Inferior parietal cortex (tissue), 1 donor: Measurements from ENCODE around the gene CAPN10.

Experiments
- DNase-seq: peaks from one replicate; pipeline ENCODE4 v3.0.0-alpha.2; 2016; ENCODE audit errors: extremely low spot score

The CAPN10 gene

GRCh38 chr2:240623531-240624010 is 37.0 kb downstream of the CAPN10 start:
- DNase-seq, result no peak

- no peak for DNase-seq
These were observed 37.7 kb downstream of the CAPN10 start for GRCh38 chr2:240624011-240624949.

DNA sequence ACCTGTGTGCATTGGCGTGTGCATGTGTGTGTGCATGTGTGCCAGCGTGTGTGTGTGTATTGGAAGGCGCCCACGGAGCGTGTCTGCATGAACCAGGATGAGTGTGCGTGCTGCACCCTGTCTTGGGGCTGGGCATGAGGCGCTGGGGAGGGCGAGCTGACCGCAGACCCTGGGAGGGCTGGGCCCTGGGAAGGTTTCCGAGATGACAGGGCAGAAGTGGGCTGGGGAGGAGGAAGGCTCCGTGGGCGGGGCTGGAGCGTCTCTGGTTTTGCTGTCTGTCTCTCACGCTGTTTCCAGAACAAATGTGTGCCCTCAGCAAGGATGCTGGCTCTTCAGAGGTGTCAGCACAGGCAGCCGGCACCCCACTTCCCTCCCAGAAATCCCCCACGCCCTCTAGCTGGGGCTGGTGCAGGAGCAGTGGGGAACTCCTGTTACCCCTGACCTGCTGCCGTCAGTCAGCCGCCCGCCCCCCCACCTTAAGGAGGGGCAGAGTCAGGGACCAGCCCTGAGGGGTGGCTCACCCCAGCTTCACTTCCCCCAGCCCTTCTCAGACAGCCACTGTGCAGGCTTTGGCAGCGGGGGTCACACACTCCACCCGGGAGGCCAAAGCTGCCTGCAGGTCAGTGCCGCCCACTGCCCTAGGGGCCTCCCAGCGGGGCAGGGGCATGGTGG is 38.6 kb downstream of the CAPN10 start, which contains the start of gene GPR35:
Gene GPR35 (plus strand): TSS at position 531 of the 672 bp plus-strand sequence. CDS start 4,473 bp downstream, outside the sequence.
- no peak for DNase-seq

DNA sequence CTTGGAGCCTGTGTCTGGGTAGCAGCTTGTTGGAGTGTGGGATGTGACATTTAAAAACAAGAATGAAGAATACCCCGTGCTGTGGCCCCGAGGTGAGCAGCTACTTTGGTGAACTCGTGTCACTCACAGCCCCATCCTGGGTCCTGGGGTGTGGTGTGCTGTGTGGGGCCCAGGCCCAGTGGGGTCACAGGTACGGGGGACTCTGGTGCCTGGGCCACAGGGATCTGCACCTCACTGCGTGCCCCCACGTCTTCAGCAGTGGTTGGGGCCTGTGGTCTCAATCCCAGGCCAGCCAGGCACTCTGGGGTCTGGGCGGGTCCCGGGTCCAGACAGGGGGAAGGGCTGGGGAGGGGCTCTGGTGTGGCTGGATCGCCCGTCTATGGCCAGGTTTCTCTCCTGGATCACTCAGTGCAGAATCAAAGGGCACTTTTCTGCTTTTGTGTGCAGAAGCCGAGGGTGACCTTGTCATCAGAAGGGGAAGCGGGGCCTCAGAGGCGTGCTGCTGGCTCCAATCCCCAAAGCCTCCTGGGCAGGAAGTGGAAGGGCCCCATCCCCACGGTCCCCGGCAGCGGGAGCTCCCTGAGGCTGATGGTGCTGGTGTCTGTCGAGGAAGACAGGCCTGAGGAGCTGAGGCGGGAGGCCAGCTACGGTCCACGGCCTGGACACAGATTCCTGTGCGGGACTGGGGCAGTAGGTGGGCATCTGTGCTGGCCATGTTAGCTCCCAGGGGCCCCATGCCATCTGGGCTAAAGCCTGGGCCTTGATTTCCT is 40.2 kb downstream of the CAPN10 start:
- no peak for DNase-seq

- no peak for DNase-seq
These were observed 41.4 kb downstream of the CAPN10 start for GRCh38 chr2:240627736-240628506.

DNA sequence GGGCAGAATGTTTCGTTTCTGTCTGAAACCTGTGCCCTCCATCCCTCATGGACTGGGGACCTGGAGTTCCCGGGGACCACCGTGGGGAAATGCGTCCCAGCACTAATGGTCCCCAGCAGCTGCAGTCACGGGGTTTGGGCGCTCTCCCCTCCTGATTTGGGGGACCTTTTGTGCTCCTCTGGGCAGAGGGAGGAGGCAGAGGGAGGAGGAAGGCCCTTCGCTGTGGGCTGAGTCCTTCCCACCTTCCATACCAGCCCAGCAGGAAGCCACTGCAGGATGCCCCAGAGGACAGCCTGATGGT is 41.9 kb downstream of the CAPN10 start:
- no peak for DNase-seq

GRCh38 chr2:240628808-240629618 is 42.5 kb downstream of the CAPN10 start:
- DNase-seq, result no peak

GRCh38 chr2:240629619-240629967 is 43.1 kb downstream of the CAPN10 start:
- DNase-seq, result no peak

DNA sequence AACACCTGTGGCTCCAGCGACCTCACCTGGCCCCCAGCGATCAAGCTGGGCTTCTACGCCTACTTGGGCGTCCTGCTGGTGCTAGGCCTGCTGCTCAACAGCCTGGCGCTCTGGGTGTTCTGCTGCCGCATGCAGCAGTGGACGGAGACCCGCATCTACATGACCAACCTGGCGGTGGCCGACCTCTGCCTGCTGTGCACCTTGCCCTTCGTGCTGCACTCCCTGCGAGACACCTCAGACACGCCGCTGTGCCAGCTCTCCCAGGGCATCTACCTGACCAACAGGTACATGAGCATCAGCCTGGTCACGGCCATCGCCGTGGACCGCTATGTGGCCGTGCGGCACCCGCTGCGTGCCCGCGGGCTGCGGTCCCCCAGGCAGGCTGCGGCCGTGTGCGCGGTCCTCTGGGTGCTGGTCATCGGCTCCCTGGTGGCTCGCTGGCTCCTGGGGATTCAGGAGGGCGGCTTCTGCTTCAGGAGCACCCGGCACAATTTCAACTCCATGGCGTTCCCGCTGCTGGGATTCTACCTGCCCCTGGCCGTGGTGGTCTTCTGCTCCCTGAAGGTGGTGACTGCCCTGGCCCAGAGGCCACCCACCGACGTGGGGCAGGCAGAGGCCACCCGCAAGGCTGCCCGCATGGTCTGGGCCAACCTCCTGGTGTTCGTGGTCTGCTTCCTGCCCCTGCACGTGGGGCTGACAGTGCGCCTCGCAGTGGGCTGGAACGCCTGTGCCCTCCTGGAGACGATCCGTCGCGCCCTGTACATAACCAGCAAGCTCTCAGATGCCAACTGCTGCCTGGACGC is 43.6 kb downstream of the CAPN10 start:
- no peak for DNase-seq

- DNase-seq, result no peak
These were observed 44.4 kb downstream of the CAPN10 start for GRCh38 chr2:240630771-240631547.

DNA sequence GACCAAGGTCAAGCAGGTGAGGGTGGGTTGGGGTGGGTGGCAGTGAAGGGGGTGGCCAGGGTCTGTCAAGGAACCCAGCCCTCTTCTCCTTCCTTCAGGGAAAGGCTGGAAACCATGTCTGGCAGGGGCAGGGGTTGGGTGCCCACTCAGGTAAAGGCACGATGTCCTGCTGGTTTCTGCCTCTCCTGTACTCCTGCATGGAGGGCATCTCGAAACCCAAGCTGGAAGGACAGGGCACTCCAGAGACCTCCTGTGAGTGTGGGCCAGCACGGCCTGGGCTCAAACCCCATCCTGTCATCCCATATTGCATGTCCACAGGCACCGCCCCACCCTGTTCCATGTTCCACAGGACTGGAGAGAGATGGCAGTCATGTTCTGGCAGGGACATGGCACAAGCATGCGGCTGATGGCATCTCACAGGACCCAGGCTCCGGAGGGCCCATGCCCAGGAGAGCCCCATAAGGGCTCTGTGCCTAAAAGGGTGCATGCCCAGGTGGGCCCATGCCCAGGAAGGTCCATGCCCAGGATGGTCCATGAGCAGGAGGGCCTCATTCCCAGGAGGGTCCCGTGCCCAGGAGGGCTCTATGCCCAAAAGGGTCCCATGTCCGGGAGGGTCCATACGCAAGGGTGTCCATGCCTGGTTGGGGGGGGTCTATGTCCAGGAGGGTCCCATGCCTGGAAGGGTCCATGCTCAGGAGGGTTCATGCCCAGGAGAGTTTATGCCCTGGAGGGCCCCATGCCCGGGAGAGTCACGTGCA is 45.2 kb downstream of the CAPN10 start:
- no peak for DNase-seq

- DNase-seq, result no peak
These were observed 45.8 kb downstream of the CAPN10 start for GRCh38 chr2:240632306-240632721.

GRCh38 chr2:240635121-240635997 is 48.8 kb downstream of the CAPN10 start:
- no peak for DNase-seq

DNA sequence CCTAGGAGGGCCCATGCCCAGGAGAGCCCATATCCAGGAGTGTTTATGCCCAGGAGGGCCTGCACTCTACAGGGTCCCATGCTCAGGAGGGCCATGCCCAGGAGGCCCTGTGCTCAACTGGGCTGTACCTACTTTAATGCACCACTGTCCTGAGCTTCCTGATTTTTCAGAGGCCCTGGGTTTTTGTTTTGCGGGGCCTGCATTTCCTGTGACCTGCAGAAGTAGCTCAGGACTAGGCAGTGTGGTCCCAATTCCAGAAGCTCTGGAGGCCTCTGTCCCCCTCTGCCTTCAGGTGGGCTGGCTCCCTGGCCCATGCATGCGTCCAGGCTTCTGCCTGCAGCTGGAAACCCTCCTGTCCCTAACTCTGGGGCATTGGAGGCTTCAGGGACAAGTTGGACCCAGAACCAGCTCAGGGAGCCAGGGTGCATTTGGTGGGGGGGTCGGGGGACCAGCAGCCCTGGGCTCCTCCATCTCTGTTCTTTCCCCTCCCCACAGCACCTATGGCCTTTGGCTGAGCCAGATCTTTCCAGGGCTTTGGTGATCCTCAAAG is 49.5 kb downstream of the CAPN10 start:
- no peak for DNase-seq

- DNase-seq, result no peak
These were observed 50.1 kb downstream of the CAPN10 start for GRCh38 chr2:240636563-240637115.

GRCh38 chr2:240637116-240637900 is 50.8 kb downstream of the CAPN10 start:
- DNase-seq, result no peak
